Activated CD8-positive, alpha-beta memory T cell treated with anti-CD3 and anti-CD28 coated beads for 36 hours (primary cell): ENCODE results near the gene GNB5. TPM values are rescaled to one million over a fixed set of nuclear protein-coding genes. Genes with fewer than 3 reads are reported as not detected.
"Not testable (repeated sequence)": the region's sequence is repeated elsewhere in the genome, so short reads cannot be mapped to it uniquely, and the experiment has no call there.

ENCODE experiments used
- CTCF ChIA-PET: fragments of 350-600 bp; sonication (Branson Sonifier 250); formaldehyde crosslinking; loops from one replicate; lab custom pipeline; 2021; ENCODE audit warnings: antibody characterized with exemption; lab: Charles Lee
- POLR2A ChIA-PET: fragments of 350-600 bp; sonication (Branson Sonifier 250); formaldehyde crosslinking; loops from one replicate; lab custom pipeline; 2021; ENCODE audit warnings: antibody characterized with exemption; lab: Charles Lee
- total RNA-seq, 2 experiments: library from RNA; stranded (reverse); gene quantifications; one replicate each; pipeline ENCODE4 v1.2.3, GENCODE V29; 2021

GNB5 gene
- total RNA-seq, 2 experiments from 2014 or later = 15.6 to 17.5 TPM

GRCh38 chr15:52086011-52086786, 105.0 kb downstream of the GNB5 start:
- ChIA-PET POLR2A (no interaction called here), CTCF (no interaction called here)

DNA sequence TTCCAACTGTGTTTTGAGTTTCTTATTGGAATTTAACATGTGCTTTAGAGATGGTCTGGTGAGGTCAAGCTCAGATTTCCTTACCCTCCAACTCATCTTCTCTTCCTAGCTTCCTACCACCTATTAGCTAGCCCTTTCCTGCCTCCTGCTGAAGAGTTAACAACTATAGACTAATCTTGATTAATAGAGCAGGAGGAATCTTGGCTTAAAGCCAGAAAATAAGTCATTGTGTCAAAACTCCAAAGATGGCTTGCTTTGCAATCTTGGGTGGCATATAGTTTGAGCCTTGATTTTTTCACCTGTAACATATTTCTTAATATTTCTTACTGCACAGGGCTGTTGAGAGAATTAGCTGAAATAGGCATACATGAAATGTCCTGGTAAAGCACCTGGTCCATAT, 105.9 kb downstream of the GNB5 start:
- ChIA-PET POLR2A (no interaction called here), CTCF (no interaction called here)

DNA sequence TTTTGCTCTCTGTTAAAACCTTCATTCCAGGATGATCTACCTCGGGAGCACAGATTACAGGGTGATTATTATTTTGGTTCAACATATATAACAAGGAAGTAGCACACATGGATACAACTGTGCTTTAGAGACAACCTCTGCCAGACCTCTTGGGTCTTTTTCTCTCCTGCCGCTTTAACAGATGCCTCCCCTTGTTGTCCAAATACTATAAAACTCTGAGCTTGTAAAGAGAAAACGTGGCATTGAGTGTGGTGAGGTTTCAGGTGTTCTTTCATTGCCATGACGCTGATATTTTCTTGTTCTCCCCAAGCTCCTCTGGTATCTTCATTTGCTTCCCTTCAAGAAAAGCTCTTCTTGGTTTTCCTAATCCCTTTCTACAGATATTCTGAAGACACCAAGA, 107.6 kb downstream of the GNB5 start:
- CTCF ChIA-PET = interaction anchor here (0.9 to 1.6 kb wide), 2 partner anchors 12 to 48 kb away, joined by 3 to 4 read pairs; no protein-coding TSS in a partner anchor
- POLR2A ChIA-PET = no interaction called here

DNA sequence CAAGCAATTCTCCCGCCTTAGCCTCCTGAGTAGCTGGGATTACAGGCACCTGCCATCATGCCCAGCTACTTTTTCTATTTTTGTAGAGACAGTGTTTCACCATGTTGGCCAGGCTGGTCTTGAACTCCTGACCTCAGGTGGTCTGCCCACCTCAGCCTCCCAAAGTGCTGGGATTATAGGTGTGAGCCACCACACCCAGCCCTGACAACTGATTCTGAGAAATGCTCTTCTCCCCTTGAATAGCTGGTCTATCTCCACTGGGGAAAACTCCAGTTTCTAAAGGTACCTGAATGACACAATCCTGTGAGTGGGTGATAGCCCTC, 108.2 kb downstream of the GNB5 start:
- POLR2A ChIA-PET = not testable (repeated sequence)
- CTCF ChIA-PET = interaction anchor here (0.6 to 1.6 kb wide), 5 partner anchors 11 to 254 kb away, joined by 3 to 4 read pairs (median 3); no protein-coding TSS in a partner anchor

GRCh38 chr15:52082197-52083036, 108.8 kb downstream of the GNB5 start:
- POLR2A ChIA-PET = interaction anchor here (0.6 kb wide), 1 partner anchor 165 kb away, joined by 6 read pairs; no protein-coding TSS in a partner anchor

GRCh38 chr15:52080706-52081392, 110.3 kb downstream of the GNB5 start:
- ChIA-PET CTCF (no interaction called here), POLR2A (no interaction called here)

More at GRCh38 chr15:52082197-52083036, 108.8 kb downstream of the GNB5 start:
- CTCF ChIA-PET = interaction anchor here (0.6 to 1.6 kb wide), 4 partner anchors 11 to 255 kb away, joined by 3 to 4 read pairs (median 4); no protein-coding TSS in a partner anchor

DNA sequence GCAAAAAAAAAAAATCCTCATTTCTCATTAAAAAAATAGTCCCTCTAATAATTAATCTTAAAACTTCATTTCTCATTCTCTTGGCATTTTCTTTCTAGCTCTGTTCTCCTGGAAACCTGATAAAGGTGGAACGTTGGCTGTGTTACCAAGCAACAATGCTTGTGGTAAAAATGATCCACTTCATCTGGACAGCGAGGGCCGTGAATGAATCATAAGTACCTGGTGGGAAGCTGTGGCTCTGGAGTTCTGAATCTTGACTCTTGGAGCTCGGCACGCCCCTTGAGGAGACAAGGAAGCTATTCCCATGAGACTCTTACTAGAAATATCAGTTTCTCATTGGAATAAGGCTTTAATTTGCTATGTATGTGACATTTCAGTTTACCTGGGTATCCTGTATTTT, 111.2 kb downstream of the GNB5 start:
- ChIA-PET POLR2A (no interaction called here), CTCF (interaction anchor here (0.8 to 2.0 kb wide), 6 partner anchors 44 to 1744 kb away, joined by 3 to 6 read pairs (median 3); no protein-coding TSS in a partner anchor)

DNA sequence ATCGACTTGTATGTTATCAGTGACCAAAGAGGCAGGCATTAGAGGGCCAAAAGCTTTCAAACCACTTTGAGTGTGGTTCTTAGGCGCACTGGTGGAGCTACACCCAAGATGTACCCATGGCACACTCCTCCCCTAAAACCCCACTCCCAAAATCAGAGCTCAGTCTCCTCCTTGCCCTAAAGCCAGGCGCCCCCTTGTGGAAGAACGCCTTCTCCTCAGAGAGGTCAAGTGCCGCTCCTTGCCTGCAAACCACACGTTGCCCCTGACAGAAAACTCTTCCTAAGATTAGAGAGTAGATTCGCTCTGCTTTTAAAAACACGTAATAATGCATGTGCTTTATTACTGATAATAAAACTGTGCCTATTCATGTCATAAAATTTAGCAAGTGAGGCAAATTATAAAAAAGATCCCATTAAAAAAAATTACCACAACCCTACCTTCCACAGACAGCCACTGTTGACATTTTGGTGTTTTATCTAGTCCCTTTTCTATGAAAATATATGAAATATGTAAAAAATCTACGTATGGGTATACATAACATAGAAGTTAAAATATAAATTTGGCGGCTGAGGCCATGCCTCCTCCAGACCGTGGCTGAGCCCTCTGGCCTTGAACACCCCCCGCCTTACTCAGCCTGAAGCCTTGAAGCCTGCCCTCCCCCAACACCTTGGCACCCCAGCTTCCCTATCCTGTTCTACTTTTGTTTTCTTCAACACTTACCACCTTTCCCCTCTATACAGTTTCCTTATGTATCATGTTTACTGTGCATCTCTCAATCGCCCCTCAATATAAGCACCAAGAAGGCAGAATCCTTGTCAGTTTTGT, 112.1 kb downstream of the GNB5 start:
- ChIA-PET POLR2A (no interaction called here), CTCF (interaction anchor here (0.8 to 2.0 kb wide), 17 partner anchors 12 to 1743 kb away, joined by 3 to 8 read pairs (median 4); partner anchors contain the start of gene LEO1)

DNA sequence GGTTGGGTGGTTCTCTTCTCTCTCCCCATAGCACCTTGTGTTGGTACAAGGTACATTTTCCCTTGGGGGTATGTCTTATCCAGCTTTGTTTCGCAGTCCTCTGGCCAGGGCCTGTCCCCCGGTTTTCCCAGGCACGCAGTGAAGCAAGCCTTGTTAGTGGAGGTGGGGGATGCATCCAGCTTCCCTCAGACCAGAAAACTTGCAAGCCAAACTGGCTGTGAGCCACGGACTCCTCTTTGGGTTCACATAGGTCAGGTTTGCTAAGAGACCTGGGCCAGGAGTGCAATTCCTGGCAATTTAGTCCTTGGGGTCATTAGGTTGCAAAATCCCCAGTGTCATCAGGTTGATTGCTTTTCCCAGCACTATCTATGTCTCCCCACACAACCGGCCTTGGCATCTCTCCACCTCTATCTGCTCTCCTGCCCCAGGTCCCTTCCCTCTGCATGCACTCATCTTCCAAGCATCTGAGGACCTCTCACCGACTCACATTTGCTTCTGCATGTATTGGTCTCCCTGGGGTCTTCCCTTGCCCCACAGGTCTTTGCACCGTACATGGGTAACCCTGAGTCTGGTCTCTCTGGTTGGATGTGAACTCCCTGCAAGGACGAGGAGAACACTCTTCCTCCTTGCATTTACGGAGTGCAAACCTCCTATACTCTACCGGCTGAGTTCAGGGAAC, 112.9 kb downstream of the GNB5 start:
- CTCF ChIA-PET = interaction anchor here (0.8 to 2.0 kb wide), 17 partner anchors 11 to 156 kb away, joined by 3 to 8 read pairs (median 4); partner anchors contain the start of gene LEO1
- POLR2A ChIA-PET = no interaction called here

GRCh38 chr15:52076889-52077781, 114.1 kb downstream of the GNB5 start:
- ChIA-PET POLR2A (no interaction called here), CTCF (interaction anchor here (0.6 to 1.9 kb wide), 9 partner anchors 9 to 116 kb away, joined by 3 to 7 read pairs (median 3); no protein-coding TSS in a partner anchor)

DNA sequence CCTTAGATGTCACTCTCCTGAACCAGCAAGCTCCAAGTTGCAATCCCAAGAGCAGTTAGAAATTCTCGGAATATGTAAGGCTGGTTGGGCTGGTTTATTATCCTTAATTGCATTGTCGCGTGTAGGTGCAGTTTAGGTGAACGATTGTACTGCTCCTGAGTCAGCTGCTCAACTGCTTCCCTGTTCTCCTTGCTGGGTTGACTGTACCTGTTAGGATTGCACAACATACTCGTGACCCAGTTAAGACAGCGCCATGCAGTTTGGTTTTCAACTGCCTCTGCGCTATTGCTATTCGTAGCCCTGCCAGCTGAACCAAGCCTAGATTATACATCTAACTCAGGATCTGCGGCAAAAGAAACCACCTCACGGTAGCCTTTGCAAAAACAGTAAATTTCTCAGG, 119.6 kb downstream of the GNB5 start:
- ChIA-PET CTCF (interaction anchor here (0.7 to 1.9 kb wide), 4 partner anchors 11 to 154 kb away, joined by 3 to 4 read pairs (median 4); no protein-coding TSS in a partner anchor), POLR2A (no interaction called here)

DNA sequence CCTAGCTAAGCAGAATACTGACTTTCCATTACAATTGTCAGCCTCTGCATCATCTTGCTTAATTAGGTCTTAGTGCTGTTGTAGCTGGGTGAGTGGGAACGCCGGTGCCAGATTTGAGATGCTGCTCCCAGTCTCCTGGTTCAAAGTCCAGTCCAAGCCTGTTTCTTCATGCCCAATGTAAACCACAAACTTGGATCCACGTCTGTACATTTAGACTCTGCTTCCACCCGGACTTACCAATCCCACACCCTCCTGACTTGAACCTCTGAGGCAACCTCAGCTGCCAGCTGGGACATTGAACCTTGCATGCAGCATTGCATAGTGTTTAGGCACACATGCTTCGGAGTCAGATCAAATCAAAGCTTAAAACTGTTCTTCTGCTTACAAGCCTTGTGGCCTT, 121.6 kb downstream of the GNB5 start:
- ChIA-PET POLR2A (no interaction called here), CTCF (interaction anchor here (0.5 to 1.1 kb wide), 3 partner anchors 23 to 155 kb away, joined by 3 read pairs; no protein-coding TSS in a partner anchor)

DNA sequence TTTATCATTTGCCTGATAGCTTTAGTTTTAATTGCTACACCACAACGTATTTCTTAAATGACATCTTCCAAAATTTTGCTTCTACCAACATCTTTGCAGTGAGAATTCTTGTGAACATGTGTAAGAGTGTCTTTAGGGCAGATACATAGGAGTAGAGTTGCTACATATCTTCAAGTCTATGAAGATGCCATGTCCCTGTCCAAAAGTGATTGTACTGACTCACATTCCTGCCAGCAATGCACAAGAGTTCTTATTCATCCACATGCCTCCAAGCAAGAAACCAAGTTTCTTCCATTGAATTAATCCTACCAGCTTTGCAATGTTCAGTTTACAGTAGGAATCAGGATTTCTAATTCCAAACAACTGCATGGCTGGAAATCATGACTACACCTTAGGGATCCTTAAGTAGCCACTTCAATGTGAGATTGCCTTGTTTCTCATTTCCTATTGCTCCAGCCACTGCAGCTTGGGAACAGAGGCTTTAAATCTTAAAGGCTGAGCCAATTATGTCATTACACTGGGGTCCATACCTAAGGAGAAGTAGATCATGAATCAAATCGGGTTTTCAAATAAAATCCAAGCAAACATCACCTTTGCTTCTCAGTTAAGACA, 123.1 kb downstream of the GNB5 start:
- ChIA-PET POLR2A (no interaction called here), CTCF (interaction anchor here (0.7 to 1.6 kb wide), 2 partner anchors 10 to 11 kb away, joined by 3 to 5 read pairs; no protein-coding TSS in a partner anchor)

- ChIA-PET POLR2A (no interaction called here), CTCF (interaction anchor here (0.7 to 1.6 kb wide), 2 partner anchors 10 to 11 kb away, joined by 3 to 5 read pairs; no protein-coding TSS in a partner anchor)
These were observed 123.7 kb downstream of the GNB5 start for GRCh38 chr15:52067545-52067926.

DNA sequence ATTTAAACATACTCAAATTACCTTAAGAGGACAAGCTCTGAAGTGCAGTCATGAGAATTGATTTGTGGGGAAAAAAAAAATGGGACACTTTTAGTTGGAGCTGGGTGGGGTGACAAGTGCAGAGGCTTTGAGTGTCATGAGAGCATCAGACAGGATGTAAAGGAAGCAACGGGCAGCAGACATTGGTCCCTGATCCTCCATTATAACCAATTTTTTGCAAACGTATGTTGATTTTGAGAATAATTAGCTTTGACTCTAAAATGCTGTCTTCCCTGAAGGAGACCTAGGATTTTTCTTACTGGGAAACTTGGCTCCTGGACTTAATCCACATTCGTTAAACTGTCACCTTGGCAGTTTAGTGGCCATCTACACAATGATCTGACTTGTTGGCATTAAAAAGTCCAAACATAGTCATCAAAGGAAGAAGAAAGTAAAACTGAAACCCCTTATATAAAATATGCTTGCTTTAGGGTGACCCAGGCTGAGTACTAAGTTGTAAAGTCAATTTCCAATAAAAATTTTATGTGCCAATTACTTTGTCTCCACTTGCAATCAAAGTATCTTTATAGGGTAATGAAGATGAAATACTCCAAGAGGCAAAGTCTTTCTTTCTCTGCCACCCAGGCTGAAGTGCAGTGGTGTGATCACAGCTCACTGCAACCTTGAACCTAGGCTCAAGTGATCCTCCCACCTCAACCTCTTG, 124.2 kb downstream of the GNB5 start:
- ChIA-PET CTCF (interaction anchor here (0.5 to 1.6 kb wide), 2 partner anchors 12 to 15 kb away, joined by 3 to 5 read pairs; no protein-coding TSS in a partner anchor), POLR2A (no interaction called here)
